Activated CD4-positive, alpha-beta memory T cell treated with anti-CD3 and anti-CD28 coated beads for 36 hours (primary cell): Measurements from ENCODE around the gene MGA. TPM values are rescaled to one million over a fixed set of nuclear protein-coding genes. Genes with fewer than 3 reads are reported as not detected.
A peak's percentile ranks its signal among the peaks of the same experiment; 100 is the strongest.
"Not testable (repeated sequence)": the region's sequence is repeated elsewhere in the genome, so short reads cannot be mapped to it uniquely, and the experiment has no call there.

ENCODE experiments used
- CTCF ChIA-PET: fragments of 350-600 bp; sonication (Branson Sonifier 250); formaldehyde crosslinking; loops from one replicate; lab custom pipeline; 2021; ENCODE audit warnings: antibody characterized with exemption, inconsistent platforms; lab: Charles Lee
- POLR2A ChIA-PET: fragments of 350-600 bp; sonication (Branson Sonifier 250); formaldehyde crosslinking; loops from one replicate; lab custom pipeline; 2021; ENCODE audit warnings: antibody characterized with exemption; lab: Charles Lee
- DNase-seq: peaks from one replicate; pipeline ENCODE4 v3.0.0-alpha.2; 2020
- H3K27ac Mint-ChIP-seq: one replicate; pipeline ENCODE4 v1.8.0; 2021; ENCODE audit warnings: mixed read lengths
- H3K27me3 Mint-ChIP-seq: one replicate; pipeline ENCODE4 v1.8.0; 2021; ENCODE audit warnings: mixed read lengths
- H3K36me3 Mint-ChIP-seq: one replicate; pipeline ENCODE4 v1.8.0; 2021; ENCODE audit warnings: mixed read lengths
- H3K4me1 Mint-ChIP-seq: one replicate; pipeline ENCODE4 v1.8.0; 2021; ENCODE audit warnings: low read depth, mixed read lengths
- H3K4me3 Mint-ChIP-seq: one replicate; pipeline ENCODE4 v1.8.0; 2021; ENCODE audit warnings: mild to moderate bottlenecking, mixed read lengths
- H3K9me3 Mint-ChIP-seq: one replicate; pipeline ENCODE4 v1.8.0; 2021; ENCODE audit warnings: mixed read lengths
- intact Hi-C: fragments of 100-400 bp; cut with micrococcal nuclease; formaldehyde crosslinking; loops from one replicate; pipeline ENCODE4 v1.15.1; 2023
- total RNA-seq, 2 experiments: library from RNA; stranded (reverse); gene quantifications; one replicate each; pipeline ENCODE4 v1.2.3, GENCODE V29; 2021

The MGA gene
- total RNA-seq, 2 experiments from 2014 or later: 29.6 to 31.4 TPM

GRCh38 chr15:41728061-41728460, 67.9 kb downstream of the MGA start:
- H3K9me3 Mint-ChIP-seq, H3K27ac Mint-ChIP-seq, H3K36me3 Mint-ChIP-seq, H3K4me1 Mint-ChIP-seq, H3K4me3 Mint-ChIP-seq, intact Hi-C loops, DNase-seq, POLR2A ChIA-PET, CTCF ChIA-PET, H3K27me3 Mint-ChIP-seq: not testable (repeated sequence)

GRCh38 chr15:41730543-41730942, 70.3 kb downstream of the MGA start:
- Mint-ChIP-seq H3K9me3 (no peaks in the 10 kb centered on the region), H3K27me3 (no peaks in the 10 kb centered on the region), H3K27ac (no peak overlapping the region), H3K36me3 (peaks cover 15% of the 10 kb centered on the region), H3K4me1 (no peaks in the 10 kb centered on the region), H3K4me3 (no peak overlapping the region)
- CTCF ChIA-PET: interaction anchor here (0.7 to 1.3 kb wide), 2 partner anchors 37 to 108 kb away, joined by 3 to 4 read pairs; no protein-coding TSS in a partner anchor
- intact Hi-C loops: no loop called here
- POLR2A ChIA-PET: no interaction called here
- DNase-seq: no peak

- H3K4me1 Mint-ChIP-seq: no peaks in the 10 kb centered on the region
- H3K27me3 Mint-ChIP-seq: no peaks in the 10 kb centered on the region
- POLR2A ChIA-PET: no interaction called here
- CTCF ChIA-PET: no interaction called here
- no peak overlapping the region for H3K4me3 Mint-ChIP-seq
- no peaks in the 10 kb centered on the region for H3K9me3 Mint-ChIP-seq
- peaks cover 23% of the 10 kb centered on the region for H3K36me3 Mint-ChIP-seq
- H3K27ac Mint-ChIP-seq: no peak overlapping the region
- no peak for DNase-seq
- intact Hi-C loops: no loop called here
Observed at GRCh38 chr15:41732483-41732882, 72.3 kb downstream of the MGA start.

GRCh38 chr15:41734079-41734478, 73.9 kb downstream of the MGA start:
- intact Hi-C loops: no loop called here
- Mint-ChIP-seq H3K4me3 (no peak overlapping the region), H3K36me3 (peaks cover 24% of the 10 kb centered on the region), H3K27me3 (no peaks in the 10 kb centered on the region), H3K4me1 (no peaks in the 10 kb centered on the region), H3K27ac (no peak overlapping the region), H3K9me3 (no peaks in the 10 kb centered on the region)
- ChIA-PET CTCF (interaction anchor here (0.6 kb wide), 1 partner anchor 23 kb away, joined by 3 read pairs; no protein-coding TSS in a partner anchor), POLR2A (no interaction called here)
- DNase-seq: no peak

- no peaks in the 10 kb centered on the region for H3K4me1 Mint-ChIP-seq
- CTCF ChIA-PET: interaction anchor here (0.7 kb wide), 1 partner anchor 38 kb away, joined by 3 read pairs; no protein-coding TSS in a partner anchor
- H3K4me3 Mint-ChIP-seq: no peak overlapping the region
- no peak overlapping the region for H3K27ac Mint-ChIP-seq
- POLR2A ChIA-PET: interaction anchor here (0.6 kb wide), 1 partner anchor 49 kb away, joined by 3 read pairs; no protein-coding TSS in a partner anchor
- no peaks in the 10 kb centered on the region for H3K9me3 Mint-ChIP-seq
- DNase-seq: no peak
- intact Hi-C loops: no loop called here
- peaks cover 23% of the 10 kb centered on the region for H3K36me3 Mint-ChIP-seq
- H3K27me3 Mint-ChIP-seq: no peaks in the 10 kb centered on the region
Observed at GRCh38 chr15:41735046-41735445, 74.8 kb downstream of the MGA start.

- H3K27me3 Mint-ChIP-seq, H3K4me1 Mint-ChIP-seq, DNase-seq, intact Hi-C loops, H3K4me3 Mint-ChIP-seq, H3K27ac Mint-ChIP-seq, H3K9me3 Mint-ChIP-seq: not testable (repeated sequence)
- ChIA-PET POLR2A (interaction anchor here (0.6 kb wide), 1 partner anchor 48 kb away, joined by 3 read pairs; no protein-coding TSS in a partner anchor), CTCF (interaction anchor here (0.7 to 0.9 kb wide), 2 partner anchors 37 to 270 kb away, joined by 3 read pairs; no protein-coding TSS in a partner anchor)
- peaks cover 23% of the 10 kb centered on the region for H3K36me3 Mint-ChIP-seq
Observed at GRCh38 chr15:41735492-41735891, 75.3 kb downstream of the MGA start.

- Mint-ChIP-seq H3K27ac (no peak overlapping the region), H3K36me3 (peaks cover 15% of the 10 kb centered on the region), H3K4me3 (no peak overlapping the region), H3K4me1 (peaks cover 2% of the 10 kb centered on the region), H3K9me3 (no peaks in the 10 kb centered on the region), H3K27me3 (no peaks in the 10 kb centered on the region)
- CTCF ChIA-PET: interaction anchor here (0.6 to 2.1 kb wide), 2 partner anchors 10 to 64 kb away, joined by 4 to 5 read pairs; no protein-coding TSS in a partner anchor
- intact Hi-C loops: no loop called here
- no peak for DNase-seq
- POLR2A ChIA-PET: no interaction called here
Observed at GRCh38 chr15:41746802-41747201, 86.6 kb downstream of the MGA start.

- Mint-ChIP-seq H3K4me1 (no peaks in the 10 kb centered on the region), H3K27me3 (no peaks in the 10 kb centered on the region), H3K36me3 (peaks cover 13% of the 10 kb centered on the region), H3K9me3 (no peaks in the 10 kb centered on the region), H3K4me3 (no peak overlapping the region), H3K27ac (no peak overlapping the region)
- no peak for DNase-seq
- intact Hi-C loops: no loop called here
- ChIA-PET CTCF (no interaction called here), POLR2A (no interaction called here)
Observed at GRCh38 chr15:41756198-41756597, 96.0 kb downstream of the MGA start.

- POLR2A ChIA-PET: interaction anchor here (1.5 kb wide), 1 partner anchor 11 kb away, joined by 6 read pairs; no protein-coding TSS in a partner anchor
- Mint-ChIP-seq H3K4me1 (peaks cover 42% of the 10 kb centered on the region), H3K27ac (peak overlapping the region; percentile 95), H3K36me3 (no peaks in the 10 kb centered on the region), H3K9me3 (no peaks in the 10 kb centered on the region), H3K4me3 (peak overlapping the region; percentile 92), H3K27me3 (no peaks in the 10 kb centered on the region)
- CTCF ChIA-PET: interaction anchor here (0.6 to 11.6 kb wide), 34 partner anchors 11 to 346 kb away, joined by 3 to 283 read pairs (median 6); partner anchors contain the start of genes EHD4, JMJD7 and TYRO3
- peak; percentile 71 for DNase-seq
- intact Hi-C loops: loop anchor here (5.0 kb wide), 1 partner anchor 216 kb away; the partner anchor contains the start of gene TYRO3
Observed at GRCh38 chr15:41772720-41773331, 112.6 kb downstream of the MGA start.

- peak overlapping the region; percentile 95 for H3K27ac Mint-ChIP-seq
- intact Hi-C loops: loop anchor here (5.0 kb wide), 1 partner anchor 216 kb away; the partner anchor contains the start of gene TYRO3
- no peaks in the 10 kb centered on the region for H3K9me3 Mint-ChIP-seq
- no peaks in the 10 kb centered on the region for H3K27me3 Mint-ChIP-seq
- H3K36me3 Mint-ChIP-seq: no peaks in the 10 kb centered on the region
- CTCF ChIA-PET: interaction anchor here (0.7 to 11.6 kb wide), 41 partner anchors 11 to 346 kb away, joined by 3 to 283 read pairs (median 6); partner anchors contain the start of genes EHD4, JMJD7, MGA and TYRO3
- POLR2A ChIA-PET: interaction anchor here (1.0 to 2.2 kb wide), 7 partner anchors 10 to 199 kb away, joined by 3 to 10 read pairs (median 4); partner anchors contain the start of genes EHD4 and MGA
- H3K4me3 Mint-ChIP-seq: peak overlapping the region; percentile 92
- no peak for DNase-seq
- peaks cover 47% of the 10 kb centered on the region for H3K4me1 Mint-ChIP-seq
Observed at GRCh38 chr15:41773332-41773728, 113.1 kb downstream of the MGA start.

GRCh38 chr15:41773729-41774061, 113.5 kb downstream of the MGA start:
- POLR2A ChIA-PET: interaction anchor here (1.0 to 2.2 kb wide), 9 partner anchors 10 to 199 kb away, joined by 3 to 10 read pairs (median 4); partner anchors contain the start of genes EHD4 and MGA
- intact Hi-C loops: loop anchor here (1.0 to 5.0 kb wide), 9 partner anchors 38 to 286 kb away; partner anchors contain the start of genes JMJD7, MGA and TYRO3
- peak overlapping the region; percentile 92 for H3K4me3 Mint-ChIP-seq
- no peaks in the 10 kb centered on the region for H3K27me3 Mint-ChIP-seq
- DNase-seq: no peak
- H3K36me3 Mint-ChIP-seq: no peaks in the 10 kb centered on the region
- peaks cover 51% of the 10 kb centered on the region for H3K4me1 Mint-ChIP-seq
- no peaks in the 10 kb centered on the region for H3K9me3 Mint-ChIP-seq
- H3K27ac Mint-ChIP-seq: peak overlapping the region; percentile 95
- CTCF ChIA-PET: interaction anchor here (0.6 to 11.6 kb wide), 43 partner anchors 10 to 501 kb away, joined by 3 to 283 read pairs (median 6); partner anchors contain the start of genes EHD4, JMJD7, MGA and RPAP1
